ENCODE data around the gene STAT1. TPM values are rescaled to one million over a fixed set of nuclear protein-coding genes. Genes with fewer than 3 reads are reported as not detected.

Gene STAT1
- total and polyA plus RNA-seq, 2 donors (not counting 1 experiment from before 2014, with no cell fraction given): 128 to 171 TPM

- no peaks in the 10 kb centered on the region for H4K20me1 ChIP-seq (ENCODE audit: control insufficient read depth, extremely low read depth, insufficient read depth, low read length)
- no peak overlapping the region for H3K4me3 ChIP-seq (replicated peaks in 1 of 4; ENCODE audit: control extremely low read depth in 1 of 4, insufficient read depth in 1 of 4, low read depth in 3 of 4, low read length in 4 of 4)
- no peak for DNase-seq (ENCODE audit: low read depth in 2 of 2)
- no peak overlapping the region for H3K27ac ChIP-seq (ENCODE audit: insufficient read depth, low read length)
- H3K36me3 ChIP-seq (ENCODE audit: control insufficient read depth, insufficient read depth, low read length): peaks cover 7% of the 10 kb centered on the region
- no peak overlapping the region for H3K9ac ChIP-seq (ENCODE audit: insufficient read depth, low read length)
- H3K4me2 ChIP-seq (ENCODE audit: extremely low read depth, insufficient read depth, low read length): no peak overlapping the region
- H3K4me1 ChIP-seq (ENCODE audit: control insufficient read depth, extremely low read depth, insufficient read depth, low read length): peaks cover 4% of the 10 kb centered on the region
- no peaks in the 10 kb centered on the region for H3K27me3 ChIP-seq (ENCODE audit: control insufficient read depth, insufficient read depth, low read length)
- H2AFZ ChIP-seq (ENCODE audit: low read length): no peak overlapping the region
- no peaks in the 10 kb centered on the region for H3K9me3 ChIP-seq (ENCODE audit: control insufficient read depth, insufficient read depth, low read depth, low read length)
- TF ChIP-seq EZH2 (IDR thresholded peaks at IDR 0.05; ENCODE audit: low read length, missing control alignments): no peak
- no peak for TF ChIP-seq CTCF (conservative IDR thresholded peaks at IDR 0.05 in 1 of 2, IDR thresholded peaks at IDR 0.05 in 1 of 2; ENCODE audit: low read depth in 1 of 2, low read length in 2 of 2)
- H3K79me2 ChIP-seq (ENCODE audit: control insufficient read depth, insufficient read depth, low read length): no peaks in the 10 kb centered on the region
Observed at GRCh38 chr2:190920085-190920484, 93.9 kb downstream of the STAT1 start.

Other genes with a start within 250 kb of the STAT1 start
- 157 and 192 TPM in 2 replicates for gene GLS, start 133.3 kb downstream of the STAT1 start, total RNA-seq
- 69.4 and 123 TPM in 2 replicates for gene GLS, start 133.3 kb downstream of the STAT1 start, polyA plus RNA-seq
- gene STAT4, start 136.8 kb upstream of the STAT1 start, total RNA-seq: 0.51 and 0.66 TPM in 2 replicates
- gene STAT4, start 136.8 kb upstream of the STAT1 start, polyA plus RNA-seq: 0.38 and 1.2 TPM in 2 replicates
- gene MYO1B, start 231.2 kb upstream of the STAT1 start, total RNA-seq: 113 and 151 TPM in 2 replicates
- 91.0 and 194 TPM in 2 replicates for gene MYO1B, start 231.2 kb upstream of the STAT1 start, polyA plus RNA-seq